K562 (cell line): ENCODE data around the gene CDC27. TPM values are rescaled to one million over a fixed set of nuclear protein-coding genes. Genes with fewer than 3 reads are reported as not detected.

Experiments used
- CBX5 ChIP-seq: IDR thresholded peaks from 2 replicates; pipeline ENCODE4 v1.6.1; 2014; ENCODE audit warnings: low read depth, borderline replicate concordance
- ELF4 ChIP-seq: fragments of 450-650 bp; formaldehyde crosslinking; IDR thresholded peaks from 2 replicates; pipeline ENCODE4 v1.4.0; 2022; ENCODE audit warnings: missing genetic modification characterization
- PHB2 ChIP-seq: fragments of 450-650 bp; IDR thresholded peaks from 2 replicates; pipeline ENCODE4 v1.6.1; 2017; ENCODE audit warnings: low read depth
- POLR2AphosphoS5 ChIP-seq: IDR thresholded peaks from 2 replicates; pipeline ENCODE4 v1.6.1; 2011; ENCODE audit warnings: mild to moderate bottlenecking, low read depth, low read length, moderate library complexity; ENCODE audit not compliant: control insufficient read depth, insufficient read depth
- POLR2H ChIP-seq: IDR thresholded peaks from 2 replicates; pipeline ENCODE4 v1.6.1; 2016; ENCODE audit warnings: missing genetic modification characterization, low read depth, mild to moderate bottlenecking, control low read depth, missing compliant biosample characterization, moderate library complexity
- RUNX1 ChIP-seq: sonication (generic); IDR thresholded peaks from 2 replicates; pipeline ENCODE4 v1.6.1; 2016; ENCODE audit warnings: antibody characterized with exemption, low read depth
- SMAD3 ChIP-seq: fragments of 450-650 bp; formaldehyde crosslinking; conservative IDR thresholded peaks from 2 replicates; pipeline ENCODE4 v1.4.0; 2020; ENCODE audit warnings: mild to moderate bottlenecking
- SNRNP70 ChIP-seq: fragments of 200-400 bp; formaldehyde crosslinking; optimal IDR thresholded peaks from 2 replicates; pipeline ENCODE3; 2017; ENCODE audit warnings: low read depth, low read length
- TCF7L2 ChIP-seq: fragments of 150-350 bp; IDR thresholded peaks from 2 replicates; pipeline ENCODE4 v1.6.1; 2016; ENCODE audit warnings: low read depth, mild to moderate bottlenecking, low read length, moderate library complexity
- polyA plus RNA-seq, 8 experiments: library from polyadenylated mRNA; depleted of rRNA in 4 of 8; stranded (reverse) in 5 of 8; unstranded in 3 of 8; fragments of >200 nt; fragmentation: Nextera tagmentation in 2 of 8; fragmentation: Illumina TruSeq in 1 of 8; extraction: Ambion mirVana in 2 of 8; extraction: Trizol in 1 of 8; gene quantifications; 2 replicates each; pipeline versions ENCODE4 v1.2.1 to v1.2.3, GENCODE V29; 2011 to 2014; ENCODE audit warnings: inconsistent platforms in 1 of 8, missing spikeins in 1 of 8
- total RNA-seq, 7 experiments: library from RNA; depleted of rRNA in 6 of 7; stranded (reverse); fragments of >200 nt in 6 of 7; fragmentation: Illumina TruSeq in 2 of 7; extraction: Trizol in 2 of 7; gene quantifications; 2 replicates each; pipeline versions ENCODE4 v1.2.1 to v1.2.3, GENCODE V29; 2011 to 2021; ENCODE audit warnings: low replicate concordance in 1 of 7
- TF ChIP-seq, protein P1 (sequence below), 2 experiments: fragments of 450-650 bp; formaldehyde crosslinking in 1 of 2; IDR thresholded peaks; 2 replicates each; pipeline versions ENCODE4 v1.4.0 to v1.6.1; 2014 to 2020; ENCODE audit warnings: mild to moderate bottlenecking in 2 of 2, borderline replicate concordance in 1 of 2, low read depth in 1 of 2
- TF ChIP-seq, protein P2 (sequence below): fragments of 250-450 bp; sonication (Bioruptor Pico); IDR thresholded peaks from 2 replicates; pipeline ENCODE4 v1.8.0; 2022; ENCODE audit warnings: inconsistent platforms

Gene CDC27
- total and polyA plus RNA-seq, 9 of the 15 experiments (the other 6 are each of a cell fraction or from before 2014, with no cell fraction given), result 28.6 to 155 (median 94.1) TPM

GRCh38 chr17:47208744-47209488 lies 19.8 kb upstream of the CDC27 start, which contains the start of gene MYL4 (continued):
- TF ChIP-seq, protein P1, sequence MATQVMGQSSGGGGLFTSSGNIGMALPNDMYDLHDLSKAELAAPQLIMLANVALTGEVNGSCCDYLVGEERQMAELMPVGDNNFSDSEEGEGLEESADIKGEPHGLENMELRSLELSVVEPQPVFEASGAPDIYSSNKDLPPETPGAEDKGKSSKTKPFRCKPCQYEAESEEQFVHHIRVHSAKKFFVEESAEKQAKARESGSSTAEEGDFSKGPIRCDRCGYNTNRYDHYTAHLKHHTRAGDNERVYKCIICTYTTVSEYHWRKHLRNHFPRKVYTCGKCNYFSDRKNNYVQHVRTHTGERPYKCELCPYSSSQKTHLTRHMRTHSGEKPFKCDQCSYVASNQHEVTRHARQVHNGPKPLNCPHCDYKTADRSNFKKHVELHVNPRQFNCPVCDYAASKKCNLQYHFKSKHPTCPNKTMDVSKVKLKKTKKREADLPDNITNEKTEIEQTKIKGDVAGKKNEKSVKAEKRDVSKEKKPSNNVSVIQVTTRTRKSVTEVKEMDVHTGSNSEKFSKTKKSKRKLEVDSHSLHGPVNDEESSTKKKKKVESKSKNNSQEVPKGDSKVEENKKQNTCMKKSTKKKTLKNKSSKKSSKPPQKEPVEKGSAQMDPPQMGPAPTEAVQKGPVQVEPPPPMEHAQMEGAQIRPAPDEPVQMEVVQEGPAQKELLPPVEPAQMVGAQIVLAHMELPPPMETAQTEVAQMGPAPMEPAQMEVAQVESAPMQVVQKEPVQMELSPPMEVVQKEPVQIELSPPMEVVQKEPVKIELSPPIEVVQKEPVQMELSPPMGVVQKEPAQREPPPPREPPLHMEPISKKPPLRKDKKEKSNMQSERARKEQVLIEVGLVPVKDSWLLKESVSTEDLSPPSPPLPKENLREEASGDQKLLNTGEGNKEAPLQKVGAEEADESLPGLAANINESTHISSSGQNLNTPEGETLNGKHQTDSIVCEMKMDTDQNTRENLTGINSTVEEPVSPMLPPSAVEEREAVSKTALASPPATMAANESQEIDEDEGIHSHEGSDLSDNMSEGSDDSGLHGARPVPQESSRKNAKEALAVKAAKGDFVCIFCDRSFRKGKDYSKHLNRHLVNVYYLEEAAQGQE (IDR thresholded peaks at IDR 0.05; ENCODE audit: borderline replicate concordance), result no peak
- TF ChIP-seq, protein P1 (CRISPR knock-in tag; IDR thresholded peaks at IDR 0.05; ENCODE audit: low read depth), result no peak
- TF ChIP-seq POLR2H (tag), result no peak
- TF ChIP-seq RUNX1, result no peak
- no peak for TF ChIP-seq SNRNP70
- TF ChIP-seq TCF7L2, result no peak
- TF ChIP-seq, protein P2, sequence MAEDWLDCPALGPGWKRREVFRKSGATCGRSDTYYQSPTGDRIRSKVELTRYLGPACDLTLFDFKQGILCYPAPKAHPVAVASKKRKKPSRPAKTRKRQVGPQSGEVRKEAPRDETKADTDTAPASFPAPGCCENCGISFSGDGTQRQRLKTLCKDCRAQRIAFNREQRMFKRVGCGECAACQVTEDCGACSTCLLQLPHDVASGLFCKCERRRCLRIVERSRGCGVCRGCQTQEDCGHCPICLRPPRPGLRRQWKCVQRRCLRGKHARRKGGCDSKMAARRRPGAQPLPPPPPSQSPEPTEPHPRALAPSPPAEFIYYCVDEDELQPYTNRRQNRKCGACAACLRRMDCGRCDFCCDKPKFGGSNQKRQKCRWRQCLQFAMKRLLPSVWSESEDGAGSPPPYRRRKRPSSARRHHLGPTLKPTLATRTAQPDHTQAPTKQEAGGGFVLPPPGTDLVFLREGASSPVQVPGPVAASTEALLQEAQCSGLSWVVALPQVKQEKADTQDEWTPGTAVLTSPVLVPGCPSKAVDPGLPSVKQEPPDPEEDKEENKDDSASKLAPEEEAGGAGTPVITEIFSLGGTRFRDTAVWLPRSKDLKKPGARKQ, result no peak
- no peak for TF ChIP-seq ELF4
- 0 out of 2 replicates have a peak, but pooled peaks have one; percentile 16 for TF ChIP-seq SMAD3 (CRISPR knock-in tag)
- no peak for TF ChIP-seq CBX5
- TF ChIP-seq PHB2, result no peak
- peak; percentile 37 for TF ChIP-seq POLR2AphosphoS5
